ENCODE measurements around the gene HJV. TPM values are rescaled to one million over a fixed set of nuclear protein-coding genes. Genes with fewer than 3 reads are reported as not detected.

Gene HJV
- total and polyA plus RNA-seq, 2 of the 13 experiments (the other 11 are each of a cell fraction or from before 2014, with no cell fraction given): 0.18 TPM; not detected in 1

- no peak for TF ChIP-seq ZBTB46 (CRISPR knock-in tag; IDR thresholded peaks at IDR 0.05; ENCODE audit: borderline replicate concordance)
- peak; percentile 92 for TF ChIP-seq ETV5 (CRISPR knock-in tag; IDR thresholded peaks at IDR 0.05; ENCODE audit: borderline replicate concordance)
- no peak for TF ChIP-seq ZNF549 (CRISPR knock-in tag; IDR thresholded peaks at IDR 0.05)
- TF ChIP-seq MLXIP (CRISPR knock-in tag; IDR thresholded peaks at IDR 0.05; ENCODE audit: borderline replicate concordance): peak; percentile 100
- TF ChIP-seq RELA (CRISPR knock-in tag; IDR thresholded peaks at IDR 0.05): no peak
- no peak for TF ChIP-seq STAT5B (CRISPR knock-in tag; IDR thresholded peaks at IDR 0.05)
- no peak for TF ChIP-seq REXO4 (CRISPR knock-in tag; IDR thresholded peaks at IDR 0.05; ENCODE audit: borderline replicate concordance)
- no peak for TF ChIP-seq ZNF530 (CRISPR knock-in tag; IDR thresholded peaks at IDR 0.05; ENCODE audit: low read depth)
- TF ChIP-seq ZBTB20 (CRISPR knock-in tag; IDR thresholded peaks at IDR 0.05; ENCODE audit: borderline replicate concordance, low read depth): peak; percentile 89; the same call in 1 of the 2 replicates
- TF ChIP-seq MXD1 (CRISPR knock-in tag; IDR thresholded peaks at IDR 0.05): no peak
- no peak for TF ChIP-seq ZFAT (CRISPR knock-in tag; conservative IDR thresholded peaks at IDR 0.05)
- TF ChIP-seq ZNF776 (CRISPR knock-in tag; IDR thresholded peaks at IDR 0.05): no peak
- TF ChIP-seq ZNF558 (CRISPR knock-in tag; IDR thresholded peaks at IDR 0.05; ENCODE audit: borderline replicate concordance): 0 out of 2 replicates have a peak, but pooled peaks have one; percentile 32
- TF ChIP-seq ZBTB14 (CRISPR knock-in tag; IDR thresholded peaks at IDR 0.05): no peak
- no peak for TF ChIP-seq BCLAF1 (IDR thresholded peaks at IDR 0.05)
- TF ChIP-seq NFE2 (CRISPR knock-in tag; IDR thresholded peaks at IDR 0.05): no peak
- TF ChIP-seq TARDBP (CRISPR knock-in tag; IDR thresholded peaks at IDR 0.05): peak; percentile 98
- no peak for TF ChIP-seq ARID3A (IDR thresholded peaks at IDR 0.05; ENCODE audit: low read depth, low read length)
- no peak for TF ChIP-seq ZNF251 (CRISPR knock-in tag; IDR thresholded peaks at IDR 0.05)
Observed at GRCh38 chr1:145996433-145997015, 25.0 kb downstream of the HJV start, which contains the start of gene TXNIP (continued).
